ENCODE measurements around the gene LPGAT1. TPM values are rescaled to one million over a fixed set of nuclear protein-coding genes. Genes with fewer than 3 reads are reported as not detected.
"Not testable (repeated sequence)": the region's sequence is repeated elsewhere in the genome, so short reads cannot be mapped to it uniquely, and the experiment has no call there.

Gene LPGAT1
- total RNA-seq, 4 donors from 2014 or later: 26.7 to 41.4 (median 38.1) TPM

GRCh38 chr1:211874521-211875347 is 44.2 kb upstream of the LPGAT1 start:
- H3K27ac ChIP-seq: no peak overlapping the region
- no peak overlapping the region for H3K4me3 ChIP-seq
- TF ChIP-seq CTCF (IDR thresholded peaks at IDR 0.05) (no peak), EP300 (IDR thresholded peaks at IDR 0.05) (no peak)
- WGBS, 2 donors: 87 to 90% methylated on average over 19 to 21 of the region's 25 CpGs
- H3K4me1 ChIP-seq: no peaks in the 10 kb centered on the region
- DNase-seq (ENCODE audit: low spot score in 2 of 2): no peak
- no peaks in the 10 kb centered on the region for H3K36me3 ChIP-seq
- no peaks in the 10 kb centered on the region for H3K9me3 ChIP-seq
- H3K27me3 ChIP-seq: no peaks in the 10 kb centered on the region

- H3K27ac ChIP-seq; DNase-seq (ENCODE audit: low spot score in 2 of 2); H3K4me1 ChIP-seq; H3K27me3 ChIP-seq; H3K4me3 ChIP-seq; H3K9me3 ChIP-seq; H3K36me3 ChIP-seq: not testable (repeated sequence)
- WGBS, 2 donors: 93 to 97% methylated on average over 2 to 3 of the region's 3 CpGs
Measured at GRCh38 chr1:211873731-211874130, 43.2 kb upstream of the LPGAT1 start.

- H3K9me3 ChIP-seq: peaks cover 0 to 26% (median 2%) of the 10 kb centered on the region in 4 donors
- H3K27me3 ChIP-seq: no peaks in the 10 kb centered on the region
- no peak overlapping the region for H3K27ac ChIP-seq
- H3K4me1 ChIP-seq: no peaks in the 10 kb centered on the region
- no peak for TF ChIP-seq EP300 (IDR thresholded peaks at IDR 0.05)
- H3K4me3 ChIP-seq: no peak overlapping the region
- DNase-seq (ENCODE audit: low spot score in 2 of 2): no peak
- no peaks in the 10 kb centered on the region for H3K36me3 ChIP-seq
- WGBS, 2 donors: 64 to 69% methylated on average over 1 of the region's 1 CpG
Measured at GRCh38 chr1:211870156-211870555, 39.6 kb upstream of the LPGAT1 start.

- Histone ChIP-seq H3K27me3 (no peaks in the 10 kb centered on the region), H3K27ac (no peak overlapping the region), H3K4me3 (no peak overlapping the region), H3K9me3 (peaks cover 0 to 30% (median 2%) of the 10 kb centered on the region in 4 donors), H3K4me1 (no peaks in the 10 kb centered on the region), H3K36me3 (no peaks in the 10 kb centered on the region)
- TF ChIP-seq POLR2A (IDR thresholded peaks at IDR 0.05) (no peak), CTCF (IDR thresholded peaks at IDR 0.05) (no peak), EP300 (IDR thresholded peaks at IDR 0.05) (no peak)
- 92 to 95% methylated on average over 2 of the region's 2 CpGs for whole genome bisulfite sequencing, 2 donors
- DNase-seq (ENCODE audit: low spot score in 2 of 2): no peak
Measured at GRCh38 chr1:211865180-211865579, 34.6 kb upstream of the LPGAT1 start.

- no peak for TF ChIP-seq EP300 (IDR thresholded peaks at IDR 0.05)
- no peak for TF ChIP-seq POLR2A (IDR thresholded peaks at IDR 0.05)
- TF ChIP-seq CTCF (IDR thresholded peaks at IDR 0.05): no peak
- Histone ChIP-seq H3K4me3 (no peak overlapping the region), H3K9me3 (peaks cover 0 to 8% (median 0%) of the 10 kb centered on the region in 4 donors), H3K27ac (no peak overlapping the region), H3K36me3 (no peaks in the 10 kb centered on the region), H3K4me1 (no peaks in the 10 kb centered on the region), H3K27me3 (no peaks in the 10 kb centered on the region)
- DNase-seq (ENCODE audit: low spot score in 2 of 2): no peak
- 79 to 81% methylated on average over 3 of the region's 3 CpGs for WGBS, 2 donors
Measured at GRCh38 chr1:211859405-211859804, 28.8 kb upstream of the LPGAT1 start.

- Histone ChIP-seq H3K9me3 (no peaks in the 10 kb centered on the region), H3K4me3 (no peak overlapping the region), H3K27me3 (no peaks in the 10 kb centered on the region), H3K27ac (no peak overlapping the region), H3K36me3 (no peaks in the 10 kb centered on the region), H3K4me1 (no peaks in the 10 kb centered on the region)
- 54 to 80% methylated on average over 3 of the region's 3 CpGs for WGBS, 2 donors
- TF ChIP-seq EP300 (IDR thresholded peaks at IDR 0.05): no peak
- TF ChIP-seq CTCF (IDR thresholded peaks at IDR 0.05): no peak
- TF ChIP-seq POLR2A (IDR thresholded peaks at IDR 0.05): no peak
- no peak for DNase-seq (ENCODE audit: low spot score in 2 of 2)
Measured at GRCh38 chr1:211851174-211851573, 20.6 kb upstream of the LPGAT1 start.
